Adrenal gland (tissue), 12 donors: Measurements from ENCODE around the gene NACA2. TPM values are rescaled to one million over a fixed set of nuclear protein-coding genes. Genes with fewer than 3 reads are reported as not detected.
"Not testable (repeated sequence)": the region's sequence is repeated elsewhere in the genome, so short reads cannot be mapped to it uniquely, and the experiment has no call there.

Source experiments
- DNase-seq, 7 donors: peaks; one replicate each; pipeline ENCODE4 v3.0.0-alpha.2; 2019 to 2020
- H3K27ac ChIP-seq, 5 donors: fragments of 200-600 bp; sonication (generic) in 4 of 5; 1 replicate in 3 of 5; 2 replicates in 2 of 5; pipeline versions ENCODE4 v1.5.1 to v1.8.0; 2016 to 2020; ENCODE audit warnings: mild to moderate bottlenecking in 1 of 5
- H3K27me3 ChIP-seq: fragments of 200-600 bp; 2 replicates; pipeline ENCODE4 v1.8.0; 2021
- H3K36me3 ChIP-seq, 2 donors: fragments of 200-600 bp; replicated peaks in 1 of 2; 1 replicate in 1 of 2; 2 replicates in 1 of 2; pipeline versions ENCODE4 v1.5.1 to v1.8.0; 2018 to 2022
- H3K4me1 ChIP-seq, 2 donors: fragments of 200-600 bp; replicated peaks in 1 of 2; 1 replicate in 1 of 2; 2 replicates in 1 of 2; pipeline versions ENCODE4 v1.5.1 to v1.8.0; 2018 to 2021
- H3K4me3 ChIP-seq, 4 donors: fragments of 200-600 bp; sonication (generic) in 3 of 4; one replicate each; pipeline ENCODE4 v1.5.1; 2016 to 2018
- H3K9me3 ChIP-seq, 3 donors: fragments of 200-600 bp; sonication (generic) in 1 of 3; replicated peaks in 1 of 3; 1 replicate in 2 of 3; 2 replicates in 1 of 3; pipeline versions ENCODE4 v1.5.1 to v1.8.0; 2016 to 2021
- POLR2A ChIP-seq, 2 donors: fragments of 450-650 bp; IDR thresholded peaks; one replicate each; pipeline ENCODE4 v1.6.1; 2017; ENCODE audit warnings: antibody characterized with exemption in 2 of 2, mild to moderate bottlenecking in 2 of 2, moderate library complexity in 1 of 2
- WGBS, 4 donors: extraction: QIAGEN DNeasy Blood & Tissue Kit in 2 of 4; methylation state at CpG; one replicate each; pipeline versions ENCODE4 v1.1.5 to v1.1.7; 2013 to 2017; 5-methylcytosine and 5-hydroxymethylcytosine counted together
- intact Hi-C, 2 donors: fragments of 100-400 bp; cut with DNase I; formaldehyde crosslinking; loops; one replicate each; pipeline versions ENCODE4 v1.14.1 to v1.15.0; 2022 to 2023
- polyA plus RNA-seq, 3 donors: library from polyadenylated mRNA; stranded (reverse); fragments of 200-250 nt in 2 of 3; fragments of 350-450 nt in 1 of 3; fragmentation: Illumina TruSeq in 1 of 3; extraction: RNeasy Lipid Tissue Mini Kit (QIAGEN cat#74804) in 1 of 3; gene quantifications; one replicate each; pipeline ENCODE4 v1.2.3, GENCODE V29; 2013 to 2014
- total RNA-seq, 9 donors: library from RNA; depleted of rRNA in 4 of 9; stranded (reverse); fragments of >200 nt in 4 of 9; fragments of 120-200 nt in 1 of 9; fragmentation: NEBNext Ultra II Directional in 1 of 9; extraction: Animal tissue kit (Norgen Biotek cat#: 25700) in 1 of 9; gene quantifications; one replicate each; pipeline versions ENCODE4 v1.1.0 to v1.2.4, GENCODE V29; 2013 to 2023
- TF ChIP-seq, protein P1 (sequence below), 6 experiments: fragments of 450-650 bp in 4 of 6; fragments of 200-600 bp in 2 of 6; sonication (generic) in 1 of 6; IDR thresholded peaks; 1 replicate in 5 of 6; 2 replicates in 1 of 6; pipeline versions ENCODE4 v1.5.1 to v1.8.0; 2016 to 2021; ENCODE audit warnings: antibody characterized with exemption in 6 of 6, mild to moderate bottlenecking in 2 of 6, moderate library complexity in 1 of 6
- donor health status: healthy with polysubstance abuse.
- donor health status: Bipolar disorder and iron deficiency.
- donor health status: DM: yes; HTN: yes; CAD: no.
- donor health status: DM: no; HTN: no; CAD: no.
- donor health status: DM: no; HTN: no; CAD: no.
- donor health status: DM: yes; HTN: yes; CAD: no.

The NACA2 gene
- total and polyA plus RNA-seq, 12 donors: 0.27 to 0.28 TPM; not detected in 10

DNA sequence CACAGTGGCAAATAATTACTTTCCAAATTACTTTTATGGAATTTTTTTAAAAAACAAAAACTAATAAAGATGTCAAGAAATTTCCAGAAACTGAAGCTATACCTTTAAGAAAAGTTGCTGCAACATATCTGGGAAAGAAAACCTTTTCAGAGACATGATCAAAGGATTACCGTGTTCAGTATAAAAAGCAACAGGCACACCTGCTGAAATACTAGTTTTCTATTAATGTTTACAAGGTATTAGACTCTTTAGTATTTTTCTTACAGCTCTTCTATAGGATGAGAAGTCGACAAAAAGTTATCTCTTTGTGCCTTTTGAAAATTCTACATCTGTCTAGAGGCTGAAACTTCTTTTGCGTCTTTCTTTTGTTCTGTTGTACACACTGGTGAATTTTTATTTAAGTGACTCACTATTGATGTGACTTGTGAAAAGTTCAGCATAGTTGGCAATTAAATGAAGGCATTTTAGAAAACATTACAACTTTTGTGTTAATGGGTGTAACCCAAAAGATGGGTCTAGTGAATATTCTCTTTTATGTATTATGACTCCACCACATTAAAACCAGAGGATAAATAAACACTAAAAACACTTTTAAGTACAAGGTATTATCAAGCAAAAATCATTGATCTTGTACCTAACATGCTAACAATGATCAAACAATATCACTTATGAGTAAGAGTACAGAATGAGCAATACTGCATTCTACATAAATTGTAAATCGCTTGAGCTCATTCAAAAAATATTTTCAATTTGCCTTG, 23.8 kb downstream of the NACA2 start:
- Histone ChIP-seq H3K4me3 (no peak overlapping the region), H3K4me1 (no peaks in the 10 kb centered on the region), H3K36me3 (no peaks in the 10 kb centered on the region), H3K9me3 (no peaks in the 10 kb centered on the region), H3K27me3 (peaks cover 5% of the 10 kb centered on the region), H3K27ac (no peak overlapping the region)
- TF ChIP-seq, protein P1, sequence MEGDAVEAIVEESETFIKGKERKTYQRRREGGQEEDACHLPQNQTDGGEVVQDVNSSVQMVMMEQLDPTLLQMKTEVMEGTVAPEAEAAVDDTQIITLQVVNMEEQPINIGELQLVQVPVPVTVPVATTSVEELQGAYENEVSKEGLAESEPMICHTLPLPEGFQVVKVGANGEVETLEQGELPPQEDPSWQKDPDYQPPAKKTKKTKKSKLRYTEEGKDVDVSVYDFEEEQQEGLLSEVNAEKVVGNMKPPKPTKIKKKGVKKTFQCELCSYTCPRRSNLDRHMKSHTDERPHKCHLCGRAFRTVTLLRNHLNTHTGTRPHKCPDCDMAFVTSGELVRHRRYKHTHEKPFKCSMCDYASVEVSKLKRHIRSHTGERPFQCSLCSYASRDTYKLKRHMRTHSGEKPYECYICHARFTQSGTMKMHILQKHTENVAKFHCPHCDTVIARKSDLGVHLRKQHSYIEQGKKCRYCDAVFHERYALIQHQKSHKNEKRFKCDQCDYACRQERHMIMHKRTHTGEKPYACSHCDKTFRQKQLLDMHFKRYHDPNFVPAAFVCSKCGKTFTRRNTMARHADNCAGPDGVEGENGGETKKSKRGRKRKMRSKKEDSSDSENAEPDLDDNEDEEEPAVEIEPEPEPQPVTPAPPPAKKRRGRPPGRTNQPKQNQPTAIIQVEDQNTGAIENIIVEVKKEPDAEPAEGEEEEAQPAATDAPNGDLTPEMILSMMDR (IDR thresholded peaks at IDR 0.05): no peak
- no peak for TF ChIP-seq POLR2A (IDR thresholded peaks at IDR 0.05)
- no peak for DNase-seq
- intact Hi-C loops: no loop called here
- WGBS, 4 donors: 62 to 70% (median 68%) methylated on average over 4 of the region's 4 CpGs

DNA sequence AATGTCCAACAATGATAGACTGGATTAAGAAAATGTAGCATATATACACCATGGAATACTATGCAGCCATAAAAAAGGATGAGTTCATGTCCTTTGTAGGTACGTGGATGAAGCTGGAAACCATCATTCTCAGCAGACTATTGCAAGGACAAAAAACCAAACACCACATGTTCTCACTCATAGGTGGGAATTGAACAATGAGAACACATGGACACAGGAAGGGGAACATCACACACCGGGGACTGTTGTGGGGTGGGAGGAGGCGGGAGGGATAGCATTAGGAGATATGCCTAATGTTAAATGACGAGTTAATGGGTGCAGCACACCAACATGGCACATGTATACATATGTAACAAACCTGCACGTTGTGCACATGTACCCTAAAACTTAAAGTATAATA, 24.6 kb downstream of the NACA2 start:
- H3K27ac ChIP-seq, H3K27me3 ChIP-seq, DNase-seq, intact Hi-C loops, H3K4me3 ChIP-seq, H3K9me3 ChIP-seq, H3K4me1 ChIP-seq, H3K36me3 ChIP-seq: not testable (repeated sequence)
- 70 to 88% (median 79%) methylated on average over 5 of the region's 5 CpGs for WGBS, 4 donors

DNA sequence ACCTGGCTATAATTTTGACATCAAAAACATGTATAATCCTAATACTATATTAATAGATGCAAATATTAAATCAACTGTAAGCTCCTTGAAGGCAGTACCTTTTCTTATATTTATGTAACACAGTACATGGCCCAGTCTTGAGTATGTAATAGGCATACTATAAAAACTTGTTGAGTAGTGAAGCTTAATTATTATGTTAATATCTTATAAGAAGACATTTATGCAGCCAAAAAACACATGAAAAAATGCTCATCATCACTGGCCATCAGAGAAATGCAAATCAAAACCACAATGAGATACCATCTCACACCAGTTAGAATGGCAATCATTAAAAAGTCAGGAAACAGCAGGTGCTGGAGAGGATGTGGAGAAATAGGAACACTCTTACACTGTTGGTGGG, 25.2 kb downstream of the NACA2 start:
- H3K36me3 ChIP-seq, H3K4me3 ChIP-seq, H3K4me1 ChIP-seq, DNase-seq, H3K9me3 ChIP-seq, intact Hi-C loops, H3K27me3 ChIP-seq, H3K27ac ChIP-seq: not testable (repeated sequence)

DNA sequence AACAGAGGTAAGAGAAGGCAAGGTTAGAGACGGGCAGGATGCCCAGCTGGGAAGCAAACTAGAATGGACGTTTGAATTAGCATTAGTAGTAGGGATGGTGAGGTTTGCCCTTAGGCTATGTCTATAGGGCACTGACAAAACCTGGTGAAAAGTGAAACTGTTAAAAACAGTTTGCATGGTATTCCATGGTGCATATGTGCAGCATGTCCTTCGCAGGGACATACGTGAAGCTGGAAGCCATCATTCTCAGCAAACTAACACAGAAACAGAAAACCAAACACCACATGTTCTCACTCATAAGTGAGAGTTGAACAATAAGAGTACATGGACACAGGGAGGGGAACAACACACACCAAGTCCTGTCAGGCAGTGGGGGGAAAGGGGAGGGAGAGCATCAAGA, 25.8 kb downstream of the NACA2 start:
- no peaks in the 10 kb centered on the region for H3K36me3 ChIP-seq
- no peaks in the 10 kb centered on the region for H3K9me3 ChIP-seq
- no peak for DNase-seq
- intact Hi-C loops: no loop called here
- no peak overlapping the region for H3K4me3 ChIP-seq
- 40 to 59% (median 56%) methylated on average over 4 of the region's 4 CpGs for WGBS, 4 donors
- H3K4me1 ChIP-seq: no peaks in the 10 kb centered on the region
- H3K27ac ChIP-seq: no peak overlapping the region
- TF ChIP-seq POLR2A (IDR thresholded peaks at IDR 0.05): no peak
- TF ChIP-seq, protein P1 (IDR thresholded peaks at IDR 0.05): no peak
- H3K27me3 ChIP-seq: peaks cover 5% of the 10 kb centered on the region

DNA sequence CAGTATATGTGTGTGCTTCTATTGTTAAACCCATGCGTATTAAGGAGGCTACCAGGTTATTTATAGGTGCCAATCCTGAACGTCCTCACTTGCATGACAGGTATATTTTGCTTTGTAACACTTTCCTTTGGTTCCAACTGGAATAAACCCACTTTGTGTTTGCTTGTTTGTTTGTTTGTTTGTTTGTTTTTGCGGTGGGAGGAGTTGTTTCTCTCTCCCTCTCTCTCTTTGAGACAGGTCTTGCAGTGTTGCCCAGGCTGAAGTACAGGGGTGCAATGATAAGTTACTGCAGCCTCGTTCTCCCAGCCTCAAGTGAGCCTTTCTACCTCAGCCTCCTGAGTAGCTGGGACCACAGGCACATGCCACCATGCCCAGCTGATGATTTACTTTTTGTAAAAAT, 28.7 kb downstream of the NACA2 start:
- H3K36me3 ChIP-seq: no peaks in the 10 kb centered on the region
- intact Hi-C loops: no loop called here
- WGBS, 4 donors: 49 to 65% (median 62%) methylated on average over 4 of the region's 4 CpGs
- no peaks in the 10 kb centered on the region for H3K9me3 ChIP-seq
- no peak overlapping the region for H3K27ac ChIP-seq
- H3K4me1 ChIP-seq: no peaks in the 10 kb centered on the region
- TF ChIP-seq, protein P1 (IDR thresholded peaks at IDR 0.05): no peak
- no peak for TF ChIP-seq POLR2A (IDR thresholded peaks at IDR 0.05)
- H3K4me3 ChIP-seq: no peak overlapping the region
- no peak for DNase-seq
- H3K27me3 ChIP-seq: peaks cover 16% of the 10 kb centered on the region
